OCI-LY3 (cell line): ENCODE data around the gene MORN4.

Experiments
- H2AFZ ChIP-seq: fragments of 200-600, 300-600 bp; shearing (Covaris generic); 2 replicates; pipeline ENCODE4 v1.6.0; 2014; ENCODE audit warnings: antibody characterized with exemption, low read depth, low read length
- H3K27ac ChIP-seq: fragments of 200-600, 300-600 bp; sonication (generic); 2 replicates; pipeline ENCODE4 v1.5.1; 2014; ENCODE audit warnings: mild to moderate bottlenecking, low read length, moderate library complexity, mixed read lengths
- H3K27me3 ChIP-seq: fragments of 200-600, 300-600 bp; sonication (generic); 2 replicates; pipeline ENCODE4 v1.6.1; 2014; ENCODE audit warnings: low read depth, low read length, mixed read lengths
- H3K36me3 ChIP-seq: fragments of 200-600, 300-600 bp; sonication (generic); replicated peaks from 2 replicates; pipeline ENCODE3; 2014; ENCODE audit warnings: low read depth, low read length, mixed read lengths
- H3K4me1 ChIP-seq: fragments of 300-600, 200-600 bp; sonication (generic); 2 replicates; pipeline ENCODE4 v1.6.1; 2014; ENCODE audit warnings: low read length, mixed read lengths
- H3K4me2 ChIP-seq: fragments of 200-600, 300-600 bp; sonication (generic); 2 replicates; pipeline ENCODE4 v1.6.1; 2014; ENCODE audit warnings: low read length, mixed read lengths
- H3K4me3 ChIP-seq: fragments of 300-600, 200-600 bp; sonication (generic); 2 replicates; pipeline ENCODE4 v1.5.1; 2014; ENCODE audit warnings: antibody characterized with exemption, mild to moderate bottlenecking, low read length, moderate library complexity
- H3K79me2 ChIP-seq: fragments of 300-600, 200-600 bp; shearing (Covaris generic); 2 replicates; pipeline ENCODE4 v1.6.1; 2014; ENCODE audit warnings: mild to moderate bottlenecking, low read length, mixed read lengths
- H3K9ac ChIP-seq: fragments of 300-600, 200-600 bp; shearing (Covaris generic); 2 replicates; pipeline ENCODE4 v1.6.0; 2014; ENCODE audit warnings: mild to moderate bottlenecking, low read length, moderate library complexity
- H3K9me3 ChIP-seq: fragments of 200-600, 300-600 bp; shearing (Covaris generic); 2 replicates; pipeline ENCODE4 v1.6.1; 2014; ENCODE audit warnings: low read length, mixed read lengths; ENCODE audit not compliant: insufficient read depth
- H4K20me1 ChIP-seq: fragments of 200-600, 300-600 bp; sonication (generic); 2 replicates; pipeline ENCODE4 v1.6.1; 2016; ENCODE audit warnings: low read length, mixed read lengths; ENCODE audit not compliant: insufficient read depth
- EZH2phosphoT487 ChIP-seq: fragments of 200-600 bp; shearing (Covaris generic); IDR thresholded peaks from 2 replicates; pipeline ENCODE4 v1.6.1; 2018; ENCODE audit warnings: antibody characterized with exemption, mixed run types, low read depth
- TF ChIP-seq, protein P1 (sequence below): fragments of 200-600, 300-600 bp; sonication (generic); IDR thresholded peaks from 2 replicates; pipeline ENCODE4 v1.5.1; 2014; ENCODE audit warnings: antibody characterized with exemption, low read length, low read depth

Gene MORN4

DNA sequence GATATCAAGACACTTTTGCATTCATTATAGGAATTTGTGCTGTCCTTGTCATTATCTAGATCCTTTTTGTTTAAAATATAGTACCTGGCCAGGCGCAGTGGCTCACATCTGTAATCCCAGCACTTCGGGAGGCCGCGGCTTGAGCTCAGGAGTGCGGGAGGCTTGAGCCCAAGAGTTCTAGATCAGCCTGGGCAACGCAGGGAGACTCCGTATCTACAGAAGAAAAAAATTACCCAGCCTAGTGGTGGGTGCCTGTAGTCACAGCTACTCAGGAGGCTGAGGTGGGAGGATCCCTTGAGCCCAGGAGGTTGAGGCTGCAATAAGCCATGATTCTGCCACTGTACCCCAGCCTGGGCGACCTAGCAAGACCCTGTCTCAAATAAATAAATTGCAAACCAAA, 621 bp upstream of the MORN4 start:
- H3K9me3 ChIP-seq = no peaks in the 10 kb centered on the region
- peak overlapping the region; percentile 98 for H3K4me2 ChIP-seq
- H3K9ac ChIP-seq = peak overlapping the region; percentile 73

DNA sequence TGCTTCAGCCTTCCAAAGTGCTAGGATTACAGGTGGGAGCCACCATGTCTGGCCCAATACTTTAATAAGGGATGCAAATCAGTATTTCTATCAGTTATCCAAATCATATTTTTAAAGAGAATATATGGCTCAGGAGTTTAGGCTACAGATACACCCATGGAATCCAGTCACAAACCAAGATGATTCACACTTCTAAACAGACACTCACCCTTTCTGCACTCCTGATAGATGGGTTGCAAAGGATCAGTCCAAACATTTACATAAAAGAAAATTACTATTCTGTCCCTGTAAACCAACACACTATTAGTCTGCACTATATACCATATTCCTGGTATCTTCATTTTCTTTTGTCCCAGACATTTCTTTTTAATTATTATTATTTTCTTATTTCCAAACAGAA, 2.2 kb downstream of the MORN4 start:
- Histone ChIP-seq H3K36me3 (no peaks in the 10 kb centered on the region), H3K79me2 (no peaks in the 10 kb centered on the region), H3K27me3 (no peaks in the 10 kb centered on the region), H2AFZ (no peak overlapping the region), H3K4me1 (peaks cover 3% of the 10 kb centered on the region; the same call in 1 of the 2 replicates), H3K4me2 (no peak overlapping the region), H3K27ac (no peak overlapping the region), H3K9ac (no peak overlapping the region), H3K9me3 (no peaks in the 10 kb centered on the region), H4K20me1 (no peaks in the 10 kb centered on the region), H3K4me3 (no peak overlapping the region)
- no peak for TF ChIP-seq EZH2phosphoT487
- TF ChIP-seq, protein P1, sequence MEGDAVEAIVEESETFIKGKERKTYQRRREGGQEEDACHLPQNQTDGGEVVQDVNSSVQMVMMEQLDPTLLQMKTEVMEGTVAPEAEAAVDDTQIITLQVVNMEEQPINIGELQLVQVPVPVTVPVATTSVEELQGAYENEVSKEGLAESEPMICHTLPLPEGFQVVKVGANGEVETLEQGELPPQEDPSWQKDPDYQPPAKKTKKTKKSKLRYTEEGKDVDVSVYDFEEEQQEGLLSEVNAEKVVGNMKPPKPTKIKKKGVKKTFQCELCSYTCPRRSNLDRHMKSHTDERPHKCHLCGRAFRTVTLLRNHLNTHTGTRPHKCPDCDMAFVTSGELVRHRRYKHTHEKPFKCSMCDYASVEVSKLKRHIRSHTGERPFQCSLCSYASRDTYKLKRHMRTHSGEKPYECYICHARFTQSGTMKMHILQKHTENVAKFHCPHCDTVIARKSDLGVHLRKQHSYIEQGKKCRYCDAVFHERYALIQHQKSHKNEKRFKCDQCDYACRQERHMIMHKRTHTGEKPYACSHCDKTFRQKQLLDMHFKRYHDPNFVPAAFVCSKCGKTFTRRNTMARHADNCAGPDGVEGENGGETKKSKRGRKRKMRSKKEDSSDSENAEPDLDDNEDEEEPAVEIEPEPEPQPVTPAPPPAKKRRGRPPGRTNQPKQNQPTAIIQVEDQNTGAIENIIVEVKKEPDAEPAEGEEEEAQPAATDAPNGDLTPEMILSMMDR = no peak

More for the DNA sequence above, 621 bp upstream of the MORN4 start:
- Histone ChIP-seq H3K36me3 (no peaks in the 10 kb centered on the region), H3K27ac (no peak overlapping the region), H2AFZ (peak overlapping the region; percentile 99), H3K4me3 (peak overlapping the region; percentile 97), H3K27me3 (no peaks in the 10 kb centered on the region), H3K4me1 (peaks cover 11% of the 10 kb centered on the region), H4K20me1 (no peaks in the 10 kb centered on the region), H3K79me2 (no peaks in the 10 kb centered on the region)
- TF ChIP-seq EZH2phosphoT487 = no peak
- TF ChIP-seq, protein P1 = no peak; the same call in 1 of the 2 replicates

DNA sequence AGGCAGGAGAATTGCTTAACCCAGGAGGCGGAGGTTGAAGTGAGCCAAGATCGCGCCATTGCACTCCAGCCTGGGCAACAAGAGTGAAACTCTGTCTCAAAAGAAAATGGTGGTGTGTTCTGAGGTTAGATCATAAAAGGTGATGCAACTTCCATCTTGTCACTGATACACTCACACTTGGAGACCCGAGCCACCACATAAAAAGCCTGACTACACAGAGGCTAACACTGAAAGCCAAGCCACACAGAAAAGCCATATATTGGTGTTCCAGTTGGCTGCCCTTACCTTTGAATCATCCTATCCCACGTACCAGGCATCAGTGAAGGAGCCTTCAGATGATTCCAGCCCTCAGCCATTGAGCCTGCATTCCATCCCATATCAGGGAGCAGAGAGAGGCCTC, 4.0 kb downstream of the MORN4 start:
- Histone ChIP-seq H3K4me1 (peaks cover 3% of the 10 kb centered on the region; the same call in 1 of the 2 replicates), H2AFZ (no peak overlapping the region), H3K9me3 (no peaks in the 10 kb centered on the region), H3K27ac (no peak overlapping the region), H4K20me1 (no peaks in the 10 kb centered on the region), H3K9ac (no peak overlapping the region), H3K79me2 (no peaks in the 10 kb centered on the region), H3K4me3 (no peak overlapping the region), H3K36me3 (no peaks in the 10 kb centered on the region), H3K4me2 (no peak overlapping the region), H3K27me3 (no peaks in the 10 kb centered on the region)
- TF ChIP-seq EZH2phosphoT487 = no peak
- TF ChIP-seq, protein P1 = no peak

DNA sequence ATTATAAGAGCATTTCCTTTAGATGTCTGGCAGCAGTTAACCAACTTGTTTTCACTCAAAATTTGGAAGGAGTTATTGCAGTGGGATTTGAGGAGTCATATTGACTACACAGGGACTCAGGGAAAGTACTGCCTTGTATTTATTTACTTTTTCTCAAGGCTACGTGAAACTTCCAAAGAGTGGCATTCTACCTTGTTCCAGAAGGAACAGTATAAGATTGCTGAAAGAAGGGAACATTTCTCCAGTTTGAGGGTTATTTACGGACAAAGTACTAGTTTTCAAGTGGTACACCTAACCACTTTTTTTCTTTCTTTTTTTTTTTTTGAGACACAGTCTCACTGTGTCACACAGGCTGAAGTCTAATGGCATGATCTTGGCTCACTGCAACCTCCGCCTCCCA, 5.1 kb downstream of the MORN4 start:
- Histone ChIP-seq H3K9me3 (no peaks in the 10 kb centered on the region), H4K20me1 (no peaks in the 10 kb centered on the region), H2AFZ (no peak overlapping the region), H3K9ac (no peak overlapping the region), H3K36me3 (no peaks in the 10 kb centered on the region), H3K4me1 (no peaks in the 10 kb centered on the region), H3K79me2 (no peaks in the 10 kb centered on the region), H3K4me3 (no peak overlapping the region), H3K4me2 (no peak overlapping the region), H3K27ac (no peak overlapping the region), H3K27me3 (no peaks in the 10 kb centered on the region)
- no peak for TF ChIP-seq EZH2phosphoT487
- TF ChIP-seq, protein P1 = no peak
